ENCODE results near the gene CFAP299. TPM values are rescaled to one million over a fixed set of nuclear protein-coding genes. Genes with fewer than 3 reads are reported as not detected.
A peak's percentile ranks its signal among the peaks of the same experiment; 100 is the strongest.

The CFAP299 gene
- total RNA-seq, 2 donors from 2014 or later, result not detected

DNA sequence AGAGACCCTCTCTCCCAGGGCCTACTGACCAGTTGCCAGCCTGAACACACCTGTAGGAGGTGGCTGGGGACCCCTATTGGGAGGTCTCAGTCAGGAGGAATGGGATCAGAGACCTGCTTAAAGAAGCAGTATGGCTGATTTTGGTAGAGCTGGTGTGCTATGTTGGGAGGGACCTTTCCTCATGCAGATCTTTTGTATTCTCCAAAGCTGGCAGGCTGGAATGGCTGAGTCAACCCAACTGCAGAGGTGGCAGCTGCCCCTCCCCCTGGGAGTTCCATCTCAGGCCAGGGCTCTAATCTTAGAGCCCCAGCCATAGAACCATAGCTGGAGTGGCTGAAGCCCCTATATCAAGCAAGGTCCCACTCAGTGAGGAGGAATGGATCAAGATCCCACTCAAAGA lies 415.7 kb downstream of the CFAP299 start:
- Mint-ChIP-seq H3K9me3 (no peaks in the 10 kb centered on the region), H3K27ac (no peak overlapping the region), H3K36me3 (ENCODE audit: low read depth) (no peaks in the 10 kb centered on the region), H3K27me3 (ENCODE audit: insufficient read depth) (peaks cover 24% of the 10 kb centered on the region), H3K4me1 (peaks cover 8% of the 10 kb centered on the region), H3K4me3 (no peak overlapping the region)
- Histone ChIP-seq H3K36me3 (ENCODE audit: control insufficient read depth, insufficient read depth, low read length) (no peaks in the 10 kb centered on the region), H3K9ac (ENCODE audit: extremely low read depth, low read length, poor library complexity, severe bottlenecking) (no peak overlapping the region), H3K4me1 (ENCODE audit: control insufficient read depth, insufficient read depth, low read length) (no peaks in the 10 kb centered on the region), H3K27me3 (ENCODE audit: control insufficient read depth, insufficient read depth, low read length, poor library complexity, severe bottlenecking) (peaks cover 20% of the 10 kb centered on the region), H3K4me3 (ENCODE audit: low read length) (no peak overlapping the region), H3K9me3 (ENCODE audit: control insufficient read depth, low read length) (no peaks in the 10 kb centered on the region), H3K27ac (ENCODE audit: low read depth, low read length) (no peak overlapping the region)
- TF ChIP-seq CTCF (conservative IDR thresholded peaks at IDR 0.05), result peak; percentile 26
- DNase-seq, result peak; percentile 62

- Mint-ChIP-seq H3K27me3 (ENCODE audit: insufficient read depth) (peaks cover 4% of the 10 kb centered on the region), H3K4me3 (no peak overlapping the region), H3K27ac (no peak overlapping the region), H3K9me3 (peaks cover 9% of the 10 kb centered on the region), H3K4me1 (no peaks in the 10 kb centered on the region), H3K36me3 (ENCODE audit: low read depth) (no peaks in the 10 kb centered on the region)
- DNase-seq, result no peak
- Histone ChIP-seq H3K36me3 (ENCODE audit: control insufficient read depth, insufficient read depth, low read length) (no peaks in the 10 kb centered on the region), H3K9ac (ENCODE audit: extremely low read depth, low read length, poor library complexity, severe bottlenecking) (no peak overlapping the region), H3K27ac (ENCODE audit: low read depth, low read length) (no peak overlapping the region), H3K4me3 (ENCODE audit: low read length) (no peak overlapping the region), H3K4me1 (ENCODE audit: control insufficient read depth, insufficient read depth, low read length) (no peaks in the 10 kb centered on the region), H3K27me3 (ENCODE audit: control insufficient read depth, insufficient read depth, low read length, poor library complexity, severe bottlenecking) (no peaks in the 10 kb centered on the region), H3K9me3 (ENCODE audit: control insufficient read depth, low read length) (no peaks in the 10 kb centered on the region)
- no peak for TF ChIP-seq CTCF (conservative IDR thresholded peaks at IDR 0.05)
- WGBS, 2 experiments (ENCODE audit: insufficient coverage in 1 of 2, insufficient read length in 1 of 2), result 95 to 100% methylated on average over 1 to 2 of the region's 2 CpGs
Measured at GRCh38 chr4:80767944-80768343, 432.4 kb downstream of the CFAP299 start.

DNA sequence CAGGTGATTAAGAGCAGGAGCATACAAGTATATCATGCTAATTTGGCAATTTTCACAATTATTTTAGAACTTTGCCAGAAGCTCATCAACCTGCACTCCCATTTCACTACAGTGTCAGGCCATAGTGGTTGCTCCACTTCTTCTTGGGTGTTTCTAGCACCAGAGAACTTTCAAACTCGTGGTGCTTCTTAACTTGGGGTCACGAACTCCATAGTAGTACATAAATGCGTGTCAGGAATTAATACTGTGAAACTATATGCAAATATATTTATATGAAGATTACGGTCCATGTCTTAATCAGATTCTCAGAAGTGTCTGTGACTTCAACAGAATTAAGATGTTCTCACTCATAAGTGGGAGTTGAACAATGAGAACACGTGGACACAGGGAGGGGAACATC lies 440.6 kb downstream of the CFAP299 start:
- H3K9ac ChIP-seq (ENCODE audit: extremely low read depth, low read length, poor library complexity, severe bottlenecking), result no peak overlapping the region
- no peak overlapping the region for H3K27ac ChIP-seq (ENCODE audit: low read depth, low read length)
- no peaks in the 10 kb centered on the region for H3K4me1 ChIP-seq (ENCODE audit: control insufficient read depth, insufficient read depth, low read length)
- no peaks in the 10 kb centered on the region for H3K27me3 ChIP-seq (ENCODE audit: control insufficient read depth, insufficient read depth, low read length, poor library complexity, severe bottlenecking)
- DNase-seq, result no peak
- Mint-ChIP-seq H3K4me1 (no peaks in the 10 kb centered on the region), H3K27me3 (ENCODE audit: insufficient read depth) (peaks cover 8% of the 10 kb centered on the region), H3K27ac (no peak overlapping the region), H3K9me3 (no peaks in the 10 kb centered on the region), H3K36me3 (ENCODE audit: low read depth) (no peaks in the 10 kb centered on the region), H3K4me3 (no peak overlapping the region)
- WGBS, 2 experiments (ENCODE audit: insufficient coverage in 1 of 2, insufficient read length in 1 of 2), result 87% methylated on average over 5 of the region's 5 CpGs; no CpG with 5 or more reads in 1 of the 2 experiments
- H3K36me3 ChIP-seq (ENCODE audit: control insufficient read depth, insufficient read depth, low read length), result no peaks in the 10 kb centered on the region
- H3K9me3 ChIP-seq (ENCODE audit: control insufficient read depth, low read length), result no peaks in the 10 kb centered on the region
- no peak overlapping the region for H3K4me3 ChIP-seq (ENCODE audit: low read length)
- no peak for TF ChIP-seq CTCF (conservative IDR thresholded peaks at IDR 0.05)

Measured in endodermal cell (in vitro differentiated cells).